Prostate gland (tissue), 2 donors: ENCODE results near the gene TPP1.

ENCODE experiments used
- POLR2A ChIP-seq: fragments of 450-650 bp; IDR thresholded peaks from one replicate; pipeline ENCODE4 v1.6.1; 2016; ENCODE audit warnings: antibody characterized with exemption, mild to moderate bottlenecking
- POLR2AphosphoS5 ChIP-seq: sonication (generic); formaldehyde crosslinking; IDR thresholded peaks from one replicate; pipeline ENCODE4 v1.6.1; 2017; ENCODE audit warnings: antibody characterized with exemption
- TF ChIP-seq, protein P1 (sequence below), 4 experiments: fragments of 200-600 bp in 2 of 4; fragments of 450-650 bp in 2 of 4; sonication (generic) in 2 of 4; IDR thresholded peaks; 1 replicate in 3 of 4; 2 replicates in 1 of 4; pipeline ENCODE4 v1.5.1; 2016 to 2019; ENCODE audit warnings: antibody characterized with exemption in 4 of 4, mild to moderate bottlenecking in 2 of 4, moderate library complexity in 2 of 4

DNA sequence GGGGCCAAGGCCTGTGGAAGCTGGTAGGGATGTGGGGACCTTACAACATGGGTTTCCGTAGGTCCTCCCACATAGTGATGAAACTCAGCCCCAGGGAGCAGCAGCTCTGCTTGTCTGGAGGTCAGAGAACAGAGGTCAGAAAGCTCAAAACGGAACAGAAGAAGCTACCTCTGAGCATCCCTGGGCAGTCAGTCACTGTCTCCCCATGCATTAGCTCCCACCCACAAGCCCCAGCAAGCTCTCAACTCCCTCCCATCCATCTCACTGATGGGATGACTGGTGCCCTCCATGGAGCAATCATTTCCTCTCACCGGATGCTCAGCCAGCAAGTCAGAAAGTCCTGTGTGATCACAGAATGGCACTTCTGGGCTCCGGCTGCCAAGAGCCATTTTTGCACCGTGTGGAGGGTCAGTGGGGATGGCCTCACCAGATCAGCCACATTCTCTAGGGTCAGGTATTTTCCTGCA is 1.9 kb downstream of the TPP1 start:
- TF ChIP-seq, protein P1, sequence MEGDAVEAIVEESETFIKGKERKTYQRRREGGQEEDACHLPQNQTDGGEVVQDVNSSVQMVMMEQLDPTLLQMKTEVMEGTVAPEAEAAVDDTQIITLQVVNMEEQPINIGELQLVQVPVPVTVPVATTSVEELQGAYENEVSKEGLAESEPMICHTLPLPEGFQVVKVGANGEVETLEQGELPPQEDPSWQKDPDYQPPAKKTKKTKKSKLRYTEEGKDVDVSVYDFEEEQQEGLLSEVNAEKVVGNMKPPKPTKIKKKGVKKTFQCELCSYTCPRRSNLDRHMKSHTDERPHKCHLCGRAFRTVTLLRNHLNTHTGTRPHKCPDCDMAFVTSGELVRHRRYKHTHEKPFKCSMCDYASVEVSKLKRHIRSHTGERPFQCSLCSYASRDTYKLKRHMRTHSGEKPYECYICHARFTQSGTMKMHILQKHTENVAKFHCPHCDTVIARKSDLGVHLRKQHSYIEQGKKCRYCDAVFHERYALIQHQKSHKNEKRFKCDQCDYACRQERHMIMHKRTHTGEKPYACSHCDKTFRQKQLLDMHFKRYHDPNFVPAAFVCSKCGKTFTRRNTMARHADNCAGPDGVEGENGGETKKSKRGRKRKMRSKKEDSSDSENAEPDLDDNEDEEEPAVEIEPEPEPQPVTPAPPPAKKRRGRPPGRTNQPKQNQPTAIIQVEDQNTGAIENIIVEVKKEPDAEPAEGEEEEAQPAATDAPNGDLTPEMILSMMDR (IDR thresholded peaks at IDR 0.05) = no peak
- TF ChIP-seq POLR2A = no peak
- no peak for TF ChIP-seq POLR2AphosphoS5
